NCI-H187 (cell line): ENCODE results near the gene ATRX.
"Not testable (repeated sequence)": the region's sequence is repeated elsewhere in the genome, so short reads cannot be mapped to it uniquely, and the experiment has no call there.

Source experiments
- DNase-seq, 2 experiments: peaks; one replicate each; lab custom pipeline; 2025; lab: John Stamatoyannopoulos, UW

Gene ATRX

GRCh38 chrX:77731821-77732419 lies 54.1 kb downstream of the ATRX start:
- no peak for DNase-seq

GRCh38 chrX:77726095-77726494 lies 59.9 kb downstream of the ATRX start:
- DNase-seq, result not testable (repeated sequence)

- DNase-seq, result no peak
These were observed 62.3 kb downstream of the ATRX start for GRCh38 chrX:77723681-77724080.

- DNase-seq, result no peak
These were observed 66.6 kb downstream of the ATRX start for GRCh38 chrX:77719388-77719787.

- DNase-seq, result no peak
These were observed 81.1 kb downstream of the ATRX start for GRCh38 chrX:77704881-77705280.

- no peak for DNase-seq
These were observed 87.8 kb downstream of the ATRX start for GRCh38 chrX:77698242-77698641.

GRCh38 chrX:77694491-77694890 lies 91.5 kb downstream of the ATRX start:
- no peak for DNase-seq

GRCh38 chrX:77693594-77693993 lies 92.4 kb downstream of the ATRX start:
- no peak for DNase-seq

GRCh38 chrX:77691916-77692315 lies 94.1 kb downstream of the ATRX start:
- DNase-seq, result no peak

GRCh38 chrX:77689376-77689775 lies 96.6 kb downstream of the ATRX start:
- no peak for DNase-seq

- not testable (repeated sequence) for DNase-seq
These were observed 100.3 kb downstream of the ATRX start for GRCh38 chrX:77685683-77686082.

GRCh38 chrX:77679144-77679543 lies 106.9 kb downstream of the ATRX start:
- DNase-seq, result no peak

GRCh38 chrX:77675986-77676385 lies 110.0 kb downstream of the ATRX start:
- no peak for DNase-seq

GRCh38 chrX:77668391-77669237 lies 117.4 kb downstream of the ATRX start:
- DNase-seq, result no peak

- no peak for DNase-seq
These were observed 127.1 kb downstream of the ATRX start for GRCh38 chrX:77658886-77659285.

GRCh38 chrX:77652095-77652494 lies 133.9 kb downstream of the ATRX start:
- DNase-seq, result no peak

GRCh38 chrX:77640702-77641101 lies 145.3 kb downstream of the ATRX start:
- DNase-seq, result no peak

- DNase-seq, result no peak
These were observed 146.2 kb downstream of the ATRX start for GRCh38 chrX:77639820-77640219.

GRCh38 chrX:77638397-77638796 lies 147.6 kb downstream of the ATRX start:
- no peak for DNase-seq

GRCh38 chrX:77635373-77635772 lies 150.6 kb downstream of the ATRX start:
- no peak for DNase-seq

GRCh38 chrX:77628294-77629025 lies 157.6 kb downstream of the ATRX start:
- no peak for DNase-seq

GRCh38 chrX:77622672-77623071 lies 163.3 kb downstream of the ATRX start:
- DNase-seq, result no peak

- DNase-seq, result no peak
These were observed 163.8 kb downstream of the ATRX start for GRCh38 chrX:77622233-77622632.
